OCI-M1 (cell line): ENCODE measurements around the gene VILL.

ENCODE experiments used
- DNase-seq: peaks from one replicate; lab custom pipeline; 2025; lab: John Stamatoyannopoulos, UW

Gene VILL

GRCh38 chr3:38000965-38001455, 10.4 kb downstream of the VILL start:
- DNase-seq: no peak

GRCh38 chr3:38001456-38002081, 11.0 kb downstream of the VILL start:
- no peak for DNase-seq

- no peak for DNase-seq
These were observed 11.8 kb downstream of the VILL start for GRCh38 chr3:38002291-38002876.

- DNase-seq: no peak
These were observed 12.4 kb downstream of the VILL start for GRCh38 chr3:38002940-38003339.

- DNase-seq: peak; percentile 55
These were observed 12.8 kb downstream of the VILL start for GRCh38 chr3:38003371-38003816.

GRCh38 chr3:38003817-38004414, 13.3 kb downstream of the VILL start:
- DNase-seq: no peak

GRCh38 chr3:38004415-38005075, 14.0 kb downstream of the VILL start:
- peak; percentile 73 for DNase-seq

GRCh38 chr3:38005076-38006020, 14.8 kb downstream of the VILL start:
- DNase-seq: no peak

- no peak for DNase-seq
These were observed 15.4 kb downstream of the VILL start for GRCh38 chr3:38006031-38006430.

GRCh38 chr3:38006445-38006995, 15.9 kb downstream of the VILL start:
- DNase-seq: no peak

GRCh38 chr3:38007754-38008090, 17.1 kb downstream of the VILL start:
- DNase-seq: no peak

- no peak for DNase-seq
These were observed 17.7 kb downstream of the VILL start for GRCh38 chr3:38008191-38008701.

- no peak for DNase-seq
These were observed 18.5 kb downstream of the VILL start for GRCh38 chr3:38008971-38009580.

- DNase-seq: no peak
These were observed 19.4 kb downstream of the VILL start for GRCh38 chr3:38009807-38010591.

GRCh38 chr3:38011111-38011510, 20.5 kb downstream of the VILL start:
- no peak for DNase-seq

GRCh38 chr3:38015485-38015884, 24.9 kb downstream of the VILL start:
- no peak for DNase-seq

- no peak for DNase-seq
These were observed 25.4 kb downstream of the VILL start for GRCh38 chr3:38015984-38016383.

GRCh38 chr3:38016410-38016809, 25.8 kb downstream of the VILL start:
- DNase-seq: no peak

GRCh38 chr3:38016847-38017444, 26.4 kb downstream of the VILL start:
- DNase-seq: no peak
